AG09319 (cell line): ENCODE measurements around the gene PPARD.

ENCODE experiments used
- DNase-seq: peaks from one replicate; pipeline ENCODE4 v3.0.0-alpha.2; 2010; ENCODE audit warnings: low read depth; ENCODE audit errors: extremely low read depth
- CTCF ChIP-seq: IDR thresholded peaks from 2 replicates; pipeline ENCODE4 v1.5.1; 2011; ENCODE audit warnings: low read depth, mild to moderate bottlenecking, inconsistent platforms, low read length, moderate library complexity

PPARD gene

DNA sequence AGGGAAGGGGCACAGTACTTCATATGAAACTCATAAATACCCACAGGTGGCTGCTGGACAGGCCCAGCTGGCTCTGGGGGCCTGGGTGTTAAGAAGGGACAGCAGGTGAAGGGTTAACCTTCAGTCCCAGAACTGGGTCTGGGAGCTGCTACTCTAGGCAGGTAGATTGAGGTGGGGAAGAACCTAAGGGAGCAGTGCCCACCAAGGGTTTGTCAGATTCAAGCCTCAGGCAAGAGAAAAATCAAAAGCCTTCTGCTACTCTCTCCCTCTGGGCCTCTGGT lies 131.4 kb downstream of the PPARD start:
- TF ChIP-seq CTCF = no peak
- DNase-seq = no peak

GRCh38 chr6:35474131-35474941 lies 132.0 kb downstream of the PPARD start:
- DNase-seq = no peak
- TF ChIP-seq CTCF = no peak

GRCh38 chr6:35474942-35475570 lies 132.7 kb downstream of the PPARD start:
- no peak for DNase-seq
- TF ChIP-seq CTCF = no peak

- TF ChIP-seq CTCF = no peak
- DNase-seq = no peak
Measured at GRCh38 chr6:35475573-35475972, 133.2 kb downstream of the PPARD start.

- TF ChIP-seq CTCF = no peak
- DNase-seq = no peak
Measured at GRCh38 chr6:35476004-35476403, 133.6 kb downstream of the PPARD start.

DNA sequence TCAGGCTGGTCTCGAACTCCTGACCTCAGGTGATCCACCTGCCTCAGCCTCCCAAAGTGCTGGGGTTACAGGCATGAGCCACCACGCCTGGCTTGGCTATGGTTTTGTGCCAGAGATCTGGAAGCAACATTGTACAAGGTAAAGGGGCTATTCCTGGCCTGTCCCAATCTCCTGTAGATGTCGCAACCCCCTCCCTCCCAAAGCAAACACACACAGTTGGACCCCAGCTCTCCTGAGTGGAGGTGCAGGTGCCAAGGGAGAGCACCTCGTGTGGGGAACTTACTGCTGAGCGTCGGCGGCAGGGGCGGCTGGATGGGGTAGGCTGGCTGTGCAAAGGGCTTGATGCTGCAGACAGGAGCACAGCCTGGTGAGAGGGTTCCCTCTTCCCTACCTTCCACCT lies 134.7 kb downstream of the PPARD start:
- DNase-seq = no peak
- TF ChIP-seq CTCF = no peak
